Erythroblast (primary cell): ENCODE results near the gene FOXN1.

Experiments used
- GATA1 ChIP-seq: IDR thresholded peaks from 2 replicates; pipeline ENCODE4 v1.6.1; 2011; ENCODE audit warnings: low read depth, mild to moderate bottlenecking, control low read depth, low read length, moderate library complexity
- POLR2A ChIP-seq: IDR thresholded peaks from 2 replicates; pipeline ENCODE4 v1.6.1; 2011; ENCODE audit warnings: mild to moderate bottlenecking, low read length

GRCh38 chr17:28519236-28519635, 13.1 kb downstream of the FOXN1 start:
- TF ChIP-seq POLR2A (no peak), GATA1 (no peak)
